Osteoblast (primary cell): ENCODE measurements around the gene MYCN. TPM values are rescaled to one million over a fixed set of nuclear protein-coding genes. Genes with fewer than 3 reads are reported as not detected.

ENCODE experiments used
- DNase-seq: peaks from one replicate; pipeline ENCODE4 v3.0.0; 2011; ENCODE audit warnings: low spot score, mixed read lengths; ENCODE audit not compliant: insufficient read length; ENCODE audit errors: missing footprints
- H2AFZ ChIP-seq: 2 replicates; pipeline ENCODE4 v1.6.0; 2011; ENCODE audit warnings: mild to moderate bottlenecking, low read length
- H3K27ac ChIP-seq: 2 replicates; pipeline ENCODE4 v1.5.1; 2011; ENCODE audit warnings: mild to moderate bottlenecking, low read depth, low read length, moderate library complexity
- H3K27me3 ChIP-seq: 2 replicates; pipeline ENCODE4 v1.6.0; 2012; ENCODE audit warnings: mild to moderate bottlenecking, control low read depth, inconsistent platforms, low read length, moderate library complexity; ENCODE audit not compliant: insufficient read depth
- H3K36me3 ChIP-seq: 2 replicates; pipeline ENCODE4 v1.5.1; 2011; ENCODE audit warnings: mild to moderate bottlenecking, low read length, control low read depth, moderate library complexity; ENCODE audit not compliant: insufficient read depth
- H3K4me1 ChIP-seq: 2 replicates; pipeline ENCODE4 v1.5.1; 2011; ENCODE audit warnings: mild to moderate bottlenecking, low read length, control low read depth, moderate library complexity; ENCODE audit not compliant: insufficient read depth
- H3K4me2 ChIP-seq: 2 replicates; pipeline ENCODE4 v1.6.0; 2011; ENCODE audit warnings: mild to moderate bottlenecking, low read length; ENCODE audit not compliant: insufficient read depth
- H3K4me3 ChIP-seq: fragments of 200-600 bp; sonication (generic); 3 replicates; pipeline ENCODE4 v1.5.1; 2012; ENCODE audit warnings: mild to moderate bottlenecking, low read length, inconsistent platforms; ENCODE audit not compliant: insufficient read depth
- H3K79me2 ChIP-seq: 2 replicates; pipeline ENCODE4 v1.6.0; 2012; ENCODE audit warnings: mild to moderate bottlenecking, low read length, control low read depth, inconsistent platforms; ENCODE audit not compliant: insufficient read depth
- H3K9me3 ChIP-seq: 2 replicates; pipeline ENCODE4 v1.5.1; 2011; ENCODE audit warnings: low read depth, low read length, control low read depth
- H4K20me1 ChIP-seq: 2 replicates; pipeline ENCODE4 v1.6.0; 2012; ENCODE audit warnings: mild to moderate bottlenecking, low read length, control low read depth; ENCODE audit not compliant: insufficient read depth
- CTCF ChIP-seq: IDR thresholded peaks from 2 replicates; pipeline ENCODE4 v1.5.1; 2011; ENCODE audit warnings: mild to moderate bottlenecking, low read depth, low read length, moderate library complexity; ENCODE audit errors: extremely low read depth
- total RNA-seq: library from RNA; depleted of rRNA; stranded (reverse); fragments of >200 nt; gene quantifications from 2 replicates; pipeline ENCODE4 v1.2.3, GENCODE V29; 2012

MYCN gene
- total RNA-seq, 1 donor: not detected

DNA sequence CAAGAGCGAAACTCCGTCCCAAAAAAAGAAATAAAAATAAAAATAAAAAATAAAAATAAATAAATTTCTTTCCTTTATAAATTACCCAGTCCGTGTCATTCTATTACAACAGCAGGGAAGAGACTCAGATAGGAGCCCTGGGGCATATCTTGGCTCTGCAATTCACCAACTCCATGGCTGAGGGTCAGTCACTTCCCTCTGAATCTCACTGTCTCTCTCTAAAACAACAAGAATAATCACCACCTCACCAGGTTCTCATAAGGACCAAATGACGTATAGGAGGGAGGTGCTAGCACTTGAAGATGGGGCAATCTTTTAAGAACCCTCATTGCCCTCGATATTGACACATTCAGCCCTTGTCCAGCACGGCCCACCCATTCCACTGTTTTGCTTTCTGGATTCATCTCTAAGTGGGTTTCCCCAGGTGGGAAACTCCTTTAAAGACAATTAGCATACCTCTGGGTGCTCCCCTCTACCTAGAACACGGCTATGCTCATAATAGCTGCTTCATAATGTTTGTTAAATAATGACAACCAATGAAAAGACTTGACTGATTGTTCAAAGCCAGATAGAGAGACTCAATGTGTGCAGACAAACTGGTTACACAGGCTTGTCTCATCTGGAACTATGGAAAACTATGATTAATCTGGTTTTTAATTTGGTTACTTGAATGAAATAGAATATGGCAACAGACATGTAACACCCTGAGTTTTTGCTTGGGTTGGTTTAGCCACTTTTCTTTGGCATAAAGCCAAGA lies 15.1 kb downstream of the MYCN start:
- Histone ChIP-seq H3K36me3 (no peaks in the 10 kb centered on the region), H3K4me3 (no peak overlapping the region), H3K27ac (no peak overlapping the region), H3K27me3 (no peaks in the 10 kb centered on the region), H3K79me2 (no peaks in the 10 kb centered on the region), H3K4me1 (no peaks in the 10 kb centered on the region), H3K9me3 (no peaks in the 10 kb centered on the region), H3K4me2 (no peak overlapping the region), H4K20me1 (no peaks in the 10 kb centered on the region), H2AFZ (no peak overlapping the region)
- no peak for TF ChIP-seq CTCF
- no peak for DNase-seq

DNA sequence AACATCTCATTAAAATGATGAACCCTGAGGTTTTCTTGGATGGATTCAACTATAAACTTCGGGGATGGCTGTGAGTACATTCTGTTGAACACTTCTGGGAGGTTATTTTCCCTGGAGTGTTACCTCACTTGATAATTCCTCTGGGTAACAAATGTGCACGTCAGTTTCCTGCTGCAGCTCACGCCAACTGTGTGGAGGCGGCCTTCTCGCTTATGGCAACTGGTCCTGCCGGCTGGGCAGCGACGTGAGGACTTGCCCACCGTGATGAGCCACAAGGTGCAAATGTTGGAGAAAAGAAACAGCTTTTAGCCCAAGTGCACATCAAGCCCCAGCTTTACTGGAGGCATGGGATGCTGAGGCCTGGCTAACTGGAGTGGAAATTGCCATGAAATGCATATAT lies 15.9 kb downstream of the MYCN start:
- no peak for TF ChIP-seq CTCF
- H3K9me3 ChIP-seq: no peaks in the 10 kb centered on the region
- no peaks in the 10 kb centered on the region for H3K79me2 ChIP-seq
- H4K20me1 ChIP-seq: no peaks in the 10 kb centered on the region
- no peak for DNase-seq
- H3K4me1 ChIP-seq: no peaks in the 10 kb centered on the region
- H3K27me3 ChIP-seq: no peaks in the 10 kb centered on the region
- no peak overlapping the region for H3K27ac ChIP-seq
- H3K4me3 ChIP-seq: no peak overlapping the region
- H3K4me2 ChIP-seq: no peak overlapping the region
- H2AFZ ChIP-seq: no peak overlapping the region
- no peaks in the 10 kb centered on the region for H3K36me3 ChIP-seq

DNA sequence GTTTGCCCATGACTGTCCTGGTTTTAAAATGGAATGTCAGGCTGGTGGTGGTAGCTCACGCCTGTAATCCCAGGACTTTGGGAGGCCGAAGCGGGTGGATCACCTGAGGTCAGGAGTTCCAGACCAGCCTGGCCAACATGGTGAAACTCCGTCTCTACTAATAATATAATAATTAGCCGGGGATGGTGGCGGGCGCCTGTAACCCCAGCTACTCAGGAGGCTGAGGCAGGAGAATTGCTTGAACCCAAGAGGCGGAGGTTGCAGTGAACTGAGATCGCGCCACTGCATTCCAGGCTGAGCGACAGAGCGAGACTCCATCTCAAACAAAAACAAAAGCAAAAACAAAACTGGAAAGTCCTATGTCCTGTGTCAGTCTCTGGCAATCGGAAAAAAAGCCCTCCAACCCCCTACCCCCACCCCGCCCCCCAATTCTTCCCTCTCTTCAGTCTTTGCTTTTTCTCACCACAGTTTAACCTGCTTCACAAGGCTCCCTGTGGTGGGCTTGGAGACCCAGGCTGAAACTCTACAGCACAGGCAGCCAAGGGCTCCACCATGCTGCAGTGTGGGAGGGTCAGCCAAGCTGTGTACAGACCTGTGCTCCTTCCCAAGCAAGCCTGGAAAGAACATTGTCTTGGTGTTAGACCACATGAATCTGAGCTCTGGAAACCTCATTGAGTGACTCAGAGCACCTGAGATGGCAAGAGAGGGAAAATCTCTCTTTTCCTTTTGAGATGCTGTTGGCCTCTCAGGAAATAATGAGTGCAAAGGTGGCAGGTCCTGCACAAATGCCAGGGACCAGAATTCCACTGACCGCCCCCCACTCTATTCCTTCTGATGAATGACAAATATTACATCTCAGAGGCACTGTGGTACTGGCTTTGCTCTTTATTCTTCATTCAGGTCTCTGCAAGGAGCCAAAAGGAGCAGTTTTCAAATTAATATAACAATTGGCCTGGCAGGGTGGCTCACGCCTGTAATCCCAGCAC lies 16.7 kb downstream of the MYCN start:
- Histone ChIP-seq H3K4me2 (no peak overlapping the region), H3K79me2 (no peaks in the 10 kb centered on the region), H2AFZ (no peak overlapping the region), H3K36me3 (no peaks in the 10 kb centered on the region), H3K9me3 (no peaks in the 10 kb centered on the region), H3K27me3 (no peaks in the 10 kb centered on the region), H3K27ac (no peak overlapping the region), H3K4me1 (no peaks in the 10 kb centered on the region), H4K20me1 (no peaks in the 10 kb centered on the region), H3K4me3 (no peak overlapping the region)
- no peak for TF ChIP-seq CTCF
- no peak for DNase-seq
